Lung (tissue), 12 donors: ENCODE data around the gene HK1. TPM values are rescaled to one million over a fixed set of nuclear protein-coding genes. Genes with fewer than 3 reads are reported as not detected.
"Not testable (repeated sequence)": the region's sequence is repeated elsewhere in the genome, so short reads cannot be mapped to it uniquely, and the experiment has no call there.

Source experiments
- ATAC-seq: fragments of 200-7000 bp; cut with Tn5 transposase; one replicate; pipeline ENCODE4 v1.9.1; 2020; ENCODE audit warnings: moderate number of reproducible peaks; ENCODE audit not compliant: insufficient read depth, low FRiP score
- DNase-seq, 3 donors: peaks; one replicate each; pipeline ENCODE4 v3.0.0-alpha.2; 2013 to 2017
- H3K27ac ChIP-seq, 2 donors: one replicate each; pipeline ENCODE4 v1.5.1; 2013; ENCODE audit warnings: mild to moderate bottlenecking in 2 of 2, moderate library complexity in 2 of 2, control low read depth in 1 of 2, inconsistent platforms in 1 of 2, low read depth in 1 of 2, low read length in 1 of 2
- H3K27me3 ChIP-seq, 3 donors: one replicate each; pipeline ENCODE4 v1.5.1; 2013; ENCODE audit warnings: low read length in 2 of 3; ENCODE audit not compliant: control insufficient read depth in 3 of 3, insufficient read depth in 3 of 3
- H3K36me3 ChIP-seq, 4 donors: one replicate each; pipeline ENCODE4 v1.5.1; 2013; ENCODE audit warnings: low read length in 4 of 4, mild to moderate bottlenecking in 1 of 4, moderate library complexity in 1 of 4; ENCODE audit not compliant: control insufficient read depth in 4 of 4, insufficient read depth in 4 of 4
- H3K4me1 ChIP-seq, 5 donors: one replicate each; pipeline ENCODE4 v1.5.1; 2013; ENCODE audit warnings: low read length in 5 of 5, mild to moderate bottlenecking in 2 of 5, moderate library complexity in 1 of 5; ENCODE audit not compliant: control insufficient read depth in 5 of 5, insufficient read depth in 5 of 5
- H3K4me3 ChIP-seq: one replicate; pipeline ENCODE4 v1.5.1; 2013; ENCODE audit warnings: mild to moderate bottlenecking, control low read depth, moderate library complexity
- H3K9ac ChIP-seq, 2 donors: one replicate each; pipeline ENCODE4 v1.5.1; 2013; ENCODE audit warnings: low read length in 2 of 2, control low read depth in 1 of 2; ENCODE audit not compliant: insufficient read depth in 1 of 2
- H3K9me3 ChIP-seq, 4 donors: one replicate each; pipeline ENCODE4 v1.5.1; 2013; ENCODE audit warnings: low read length in 3 of 4, mild to moderate bottlenecking in 1 of 4, moderate library complexity in 1 of 4; ENCODE audit not compliant: control insufficient read depth in 4 of 4, insufficient read depth in 3 of 4
- CTCF ChIP-seq: IDR thresholded peaks from 2 replicates; pipeline ENCODE4 v1.5.1; 2012; ENCODE audit warnings: mild to moderate bottlenecking; ENCODE audit errors: control extremely low read depth, extremely low read depth
- WGBS, 2 donors: extraction: QIAGEN DNeasy Blood & Tissue Kit; methylation state at CpG; one replicate each; pipeline ENCODE4 v1.1.7; 2013; 5-methylcytosine and 5-hydroxymethylcytosine counted together
- polyA plus RNA-seq, 2 donors: library from polyadenylated mRNA; stranded (reverse); fragments of 200-250 nt; gene quantifications; one replicate each; pipeline ENCODE4 v1.2.1, GENCODE V29; 2013
- total RNA-seq, 2 donors: library from RNA; depleted of rRNA in 1 of 2; stranded (reverse); fragments of >200 nt in 1 of 2; gene quantifications; one replicate each; pipeline ENCODE4 v1.2.1, GENCODE V29; 2014 to 2021
- donor health status: control.
- donor health status: control.
- donor health status: Bipolar disorder and iron deficiency.
- donor health status: healthy.
- donor health status: DM: yes; HTN: yes; CAD: no.

The HK1 gene
- total and polyA plus RNA-seq, 4 donors, result 33.6 to 120 (median 78.0) TPM

- TF ChIP-seq CTCF, result no peak
- no peak overlapping the region for H3K9ac ChIP-seq
- H3K9me3 ChIP-seq, result no peaks in the 10 kb centered on the region
- ATAC-seq (no peak), DNase-seq (no peak)
- no peaks in the 10 kb centered on the region for H3K27me3 ChIP-seq
- H3K36me3 ChIP-seq, result peaks cover 0 to 3% (median 0%) of the 10 kb centered on the region in 4 donors
- H3K4me3 ChIP-seq, result no peak overlapping the region
- WGBS, 2 donors, result 91% methylated on average over 2 of the region's 2 CpGs
- peak overlapping the region in 1 of 2 donors; percentile 56 for H3K27ac ChIP-seq
- peaks cover 18 to 38% (median 24%) of the 10 kb centered on the region in 5 donors for H3K4me1 ChIP-seq
Observed at GRCh38 chr10:69323622-69324021, 45.3 kb downstream of the HK1 start.

DNA sequence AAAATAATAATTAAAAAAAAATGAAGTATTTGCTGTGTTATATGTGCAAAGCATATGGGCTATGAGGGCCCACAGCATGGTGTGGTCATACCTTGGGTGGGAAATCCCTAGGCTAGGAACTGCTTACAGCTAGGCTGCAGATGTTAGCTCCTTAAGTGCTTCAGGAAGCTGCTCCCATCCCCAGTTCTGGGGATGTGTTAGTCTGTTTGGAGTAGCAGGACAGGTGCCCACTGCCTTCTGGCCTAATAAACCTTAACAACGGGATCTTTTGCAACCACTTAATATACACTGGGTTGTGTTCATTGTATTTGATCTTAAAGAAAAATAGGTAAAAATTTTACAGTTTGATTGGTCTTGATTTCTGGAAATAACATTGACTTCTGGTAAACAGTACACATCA is 46.3 kb downstream of the HK1 start:
- WGBS, 2 donors, result 63 to 70% methylated on average over 1 of the region's 1 CpG
- ATAC-seq, result no peak
- Histone ChIP-seq H3K27me3 (no peaks in the 10 kb centered on the region), H3K36me3 (no peaks in the 10 kb centered on the region), H3K9me3 (no peaks in the 10 kb centered on the region), H3K9ac (no peak overlapping the region), H3K27ac (no peak overlapping the region), H3K4me3 (no peak overlapping the region), H3K4me1 (peaks cover 18 to 38% (median 22%) of the 10 kb centered on the region in 5 donors)
- no peak for TF ChIP-seq CTCF
- DNase-seq, result no peak

DNA sequence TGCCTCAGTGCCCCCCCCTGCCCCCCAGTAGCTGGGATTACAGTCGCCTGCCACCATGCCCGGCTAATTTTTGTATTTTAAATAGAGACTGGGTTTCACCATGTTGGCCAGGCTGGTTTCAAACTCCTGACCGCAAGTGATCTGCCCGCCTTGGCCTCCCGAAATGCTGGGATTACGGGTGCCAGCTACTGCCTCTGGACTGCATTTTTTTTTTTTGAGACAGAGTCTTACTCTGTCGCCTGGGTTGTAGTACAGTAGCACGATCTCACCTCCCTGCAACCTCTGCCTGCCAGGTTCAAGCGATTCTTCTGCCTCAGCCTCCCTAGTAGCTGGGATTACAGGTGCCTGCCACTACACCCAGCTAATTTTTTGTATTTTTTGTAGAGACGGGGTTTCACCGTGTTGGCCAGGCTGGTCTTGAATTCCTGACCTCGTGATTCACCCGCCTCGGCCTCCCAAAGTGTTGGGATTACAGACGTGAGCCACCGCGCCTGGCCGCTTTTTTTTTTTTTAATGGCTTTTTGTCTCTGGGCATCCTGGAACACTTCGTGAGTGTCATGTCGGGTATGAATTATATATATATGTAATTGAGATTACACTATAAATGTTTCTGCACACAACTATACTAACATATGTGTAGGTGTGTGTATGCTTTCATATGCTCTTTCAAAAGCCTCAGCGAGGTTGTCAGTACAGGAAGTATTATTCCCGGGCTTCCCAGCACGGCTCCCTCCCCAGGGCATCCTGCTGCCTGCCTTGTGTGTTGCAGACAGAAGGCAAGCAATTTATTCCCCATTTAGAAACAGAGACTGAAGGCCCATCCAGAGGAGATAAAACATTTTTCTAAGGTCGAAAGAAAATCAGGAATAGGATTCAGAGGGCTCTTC is 47.6 kb downstream of the HK1 start:
- H3K9ac ChIP-seq, H3K9me3 ChIP-seq, ATAC-seq, H3K27me3 ChIP-seq, H3K36me3 ChIP-seq, H3K4me3 ChIP-seq, DNase-seq: not testable (repeated sequence)
- peak overlapping the region in 1 of 2 donors; percentile 49 for H3K27ac ChIP-seq
- WGBS, 2 donors, result 80 to 85% methylated on average over 24 of the region's 24 CpGs
- peaks cover 9 to 29% (median 14%) of the 10 kb centered on the region in 5 donors for H3K4me1 ChIP-seq

- no peak for TF ChIP-seq CTCF
- Histone ChIP-seq H3K4me3 (no peak overlapping the region), H3K4me1 (peaks cover 8 to 23% (median 13%) of the 10 kb centered on the region in 5 donors), H3K9ac (no peak overlapping the region), H3K9me3 (no peaks in the 10 kb centered on the region), H3K36me3 (peaks cover 0 to 2% (median 0%) of the 10 kb centered on the region in 4 donors), H3K27ac (peak overlapping the region in 1 of 2 donors; percentile 87), H3K27me3 (no peaks in the 10 kb centered on the region)
- DNase-seq (no peak), ATAC-seq (no peak)
- WGBS, 2 donors, result 89 to 93% methylated on average over 3 of the region's 3 CpGs
Observed at GRCh38 chr10:69326692-69327091, 48.4 kb downstream of the HK1 start.
